ENCODE data around the gene MLEC. TPM values are rescaled to one million over a fixed set of nuclear protein-coding genes. Genes with fewer than 3 reads are reported as not detected.

Gene MLEC
- total RNA-seq, 1 donor from 2014 or later: 27.4 TPM

DNA sequence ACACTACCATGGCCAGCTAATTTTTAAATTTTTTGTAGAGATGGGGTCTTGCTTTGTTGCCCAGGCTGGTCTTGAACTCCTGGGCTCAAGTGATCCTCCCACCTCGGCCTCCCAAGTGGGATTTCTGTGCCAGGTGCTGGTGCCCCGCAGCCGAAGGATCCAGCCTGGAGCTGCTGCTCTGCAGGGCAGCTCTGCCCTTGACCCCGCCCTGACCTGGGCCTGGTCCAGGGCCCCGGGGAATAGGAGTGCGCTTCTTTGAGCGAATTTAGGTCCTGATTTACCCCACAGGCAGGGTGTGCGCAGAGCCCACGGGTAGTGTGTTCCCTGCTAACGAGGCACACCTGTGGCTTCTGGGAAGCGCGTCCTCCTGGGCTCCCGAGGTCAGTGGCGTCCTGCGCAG, 53.9 kb downstream of the MLEC start:
- no peak for DNase-seq (ENCODE audit: low read depth in 2 of 2)

- peak in 1 of 2 donors; percentile 55 for DNase-seq (ENCODE audit: low read depth in 2 of 2)
Observed at GRCh38 chr12:120741476-120742421, 54.8 kb downstream of the MLEC start.

- no peak for DNase-seq (ENCODE audit: low read depth in 2 of 2)
Observed at GRCh38 chr12:120744922-120745493, 58.1 kb downstream of the MLEC start.

GRCh38 chr12:120748242-120748641, 61.3 kb downstream of the MLEC start:
- peak in 1 of 2 donors; percentile 33 for DNase-seq (ENCODE audit: low read depth in 2 of 2)

DNA sequence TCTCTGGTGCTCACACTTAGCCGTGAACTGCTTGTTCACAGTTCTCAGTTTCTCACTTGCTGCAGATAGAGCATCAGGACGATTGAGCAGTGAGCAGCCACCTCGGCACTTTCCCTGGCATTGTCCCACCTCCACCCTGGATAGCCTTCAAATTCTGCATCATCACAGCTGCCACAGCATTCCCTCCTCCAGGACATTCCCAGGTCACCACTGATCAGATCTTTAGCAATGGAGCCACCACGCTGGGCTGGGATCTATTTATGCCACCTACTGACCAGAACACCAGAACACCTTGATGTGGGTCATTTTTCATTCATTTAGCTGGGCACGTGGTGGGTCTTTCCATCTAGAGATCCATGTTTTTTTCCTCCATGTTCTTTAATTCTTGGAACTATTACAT, 62.3 kb downstream of the MLEC start:
- no peak for DNase-seq (ENCODE audit: low read depth in 2 of 2)

- no peak for DNase-seq (ENCODE audit: low read depth in 2 of 2)
Observed at GRCh38 chr12:120750806-120751205, 63.9 kb downstream of the MLEC start.

DNA sequence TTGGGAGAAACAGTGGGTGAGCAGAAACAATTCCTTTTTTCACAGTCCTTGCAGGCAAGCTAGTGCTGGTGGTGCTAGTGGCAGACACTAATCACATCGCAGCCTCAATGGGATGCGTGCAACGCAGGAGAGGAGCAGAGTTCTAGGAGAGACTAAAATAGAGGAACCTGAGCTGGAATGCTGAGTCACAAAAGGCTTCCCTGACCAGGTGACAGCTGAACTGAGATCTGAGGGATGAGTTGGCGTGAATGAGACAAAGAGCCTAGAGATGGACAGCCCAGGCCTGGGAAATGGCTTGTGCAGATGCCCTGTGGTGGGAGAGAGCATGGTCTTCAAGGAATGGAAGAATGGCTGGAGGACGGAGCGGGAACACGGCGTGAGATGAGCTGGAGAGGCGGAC, 64.4 kb downstream of the MLEC start:
- DNase-seq (ENCODE audit: low read depth in 2 of 2): no peak

Other genes starting within 250 kb of the MLEC start
- 494 and 598 TPM in 2 replicates for gene COX6A1, start 249.0 kb upstream of the MLEC start, total RNA-seq
- gene TRIAP1, start 240.8 kb upstream of the MLEC start, total RNA-seq: 26.0 and 30.5 TPM in 2 replicates
- 12.6 and 17.5 TPM in 2 replicates for gene GATC, start 240.7 kb upstream of the MLEC start, total RNA-seq
- gene SRSF9, start 217.4 kb upstream of the MLEC start, total RNA-seq: 220 and 239 TPM in 2 replicates
- gene DYNLL1, start 191.0 kb upstream of the MLEC start, total RNA-seq: 189 and 344 TPM in 2 replicates
- 19.0 and 21.8 TPM in 2 replicates for gene COQ5, start 158.0 kb upstream of the MLEC start, total RNA-seq
- gene RNF10, start 152.8 kb upstream of the MLEC start, total RNA-seq: 90.2 and 127 TPM in 2 replicates
- gene POP5, start 105.7 kb upstream of the MLEC start, total RNA-seq: 19.8 and 23.6 TPM in 2 replicates
- gene CABP1, start 46.5 kb upstream of the MLEC start, total RNA-seq: under 0.01 TPM in 1 of 2 replicates, not detected in the other
- gene UNC119B, start 23.3 kb downstream of the MLEC start, total RNA-seq: 13.5 and 14.3 TPM in 2 replicates
- 21.4 and 23.0 TPM in 2 replicates for gene ACADS, start 38.7 kb downstream of the MLEC start, total RNA-seq
- gene SPPL3, start 217.2 kb downstream of the MLEC start, total RNA-seq: 3.5 and 6.0 TPM in 2 replicates

Measured in lung microvascular endothelial cell (primary cell).